ENCODE data around the gene DYDC2. TPM values are rescaled to one million over a fixed set of nuclear protein-coding genes. Genes with fewer than 3 reads are reported as not detected.
A peak's percentile ranks its signal among the peaks of the same experiment; 100 is the strongest.

The DYDC2 gene, protein sequence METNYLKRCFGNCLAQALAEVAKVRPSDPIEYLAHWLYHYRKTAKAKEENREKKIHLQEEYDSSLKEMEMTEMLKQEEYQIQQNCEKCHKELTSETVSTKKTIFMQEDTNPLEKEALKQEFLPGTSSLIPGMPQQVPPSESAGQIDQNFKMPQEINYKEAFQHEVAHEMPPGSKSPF
- total RNA-seq: not detected

DNA sequence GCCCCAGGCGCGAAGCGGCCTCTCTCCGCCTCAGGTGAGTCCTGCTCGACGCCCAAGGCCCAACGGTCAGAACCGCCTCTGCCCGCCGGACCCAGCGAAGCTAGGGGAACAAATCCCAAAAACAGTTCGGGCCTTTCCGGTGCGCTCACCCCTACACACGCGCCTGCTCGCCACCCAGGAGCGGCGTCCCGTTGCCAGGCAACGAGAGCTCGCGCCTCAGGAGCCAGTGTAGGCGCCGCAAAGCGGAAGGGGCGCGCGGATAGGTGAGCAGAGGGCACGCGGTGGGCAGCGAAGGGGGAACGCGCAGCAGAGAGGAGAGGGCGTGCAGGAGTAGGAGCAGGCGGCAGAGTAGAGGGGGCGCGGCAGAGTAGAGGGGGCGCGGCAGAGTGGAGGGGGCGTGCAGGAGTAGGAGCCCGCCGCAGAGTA, at the start of gene DYDC2, which contains the start of gene DYDC1:
Gene DYDC2 (plus strand): TSS at position 219 of the 426 bp plus-strand sequence. CDS start 5,663 bp downstream, outside the sequence.
Gene DYDC1 (minus strand): TSS at position 193 of the 426 bp plus-strand sequence. CDS start 4,154 bp downstream, outside the sequence.
- Histone ChIP-seq H3K4me1 (peaks cover 0 to 15% (median 8%) of the 10 kb centered on the region in 3 donors), H3K27ac (no peak within 1 kb of the TSS), H3K4me3 (peak within 1 kb of the TSS in 1 of 2 donors; percentile 47), H3K27me3 (peaks cover 65% of the 10 kb centered on the region), H3K9me3 (no peaks in the 10 kb centered on the region), H3K36me3 (no peaks in the 10 kb centered on the region)
- TF ChIP-seq, protein P1, sequence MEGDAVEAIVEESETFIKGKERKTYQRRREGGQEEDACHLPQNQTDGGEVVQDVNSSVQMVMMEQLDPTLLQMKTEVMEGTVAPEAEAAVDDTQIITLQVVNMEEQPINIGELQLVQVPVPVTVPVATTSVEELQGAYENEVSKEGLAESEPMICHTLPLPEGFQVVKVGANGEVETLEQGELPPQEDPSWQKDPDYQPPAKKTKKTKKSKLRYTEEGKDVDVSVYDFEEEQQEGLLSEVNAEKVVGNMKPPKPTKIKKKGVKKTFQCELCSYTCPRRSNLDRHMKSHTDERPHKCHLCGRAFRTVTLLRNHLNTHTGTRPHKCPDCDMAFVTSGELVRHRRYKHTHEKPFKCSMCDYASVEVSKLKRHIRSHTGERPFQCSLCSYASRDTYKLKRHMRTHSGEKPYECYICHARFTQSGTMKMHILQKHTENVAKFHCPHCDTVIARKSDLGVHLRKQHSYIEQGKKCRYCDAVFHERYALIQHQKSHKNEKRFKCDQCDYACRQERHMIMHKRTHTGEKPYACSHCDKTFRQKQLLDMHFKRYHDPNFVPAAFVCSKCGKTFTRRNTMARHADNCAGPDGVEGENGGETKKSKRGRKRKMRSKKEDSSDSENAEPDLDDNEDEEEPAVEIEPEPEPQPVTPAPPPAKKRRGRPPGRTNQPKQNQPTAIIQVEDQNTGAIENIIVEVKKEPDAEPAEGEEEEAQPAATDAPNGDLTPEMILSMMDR (IDR thresholded peaks at IDR 0.05): no peak
- TF ChIP-seq POLR2AphosphoS5 (IDR thresholded peaks at IDR 0.05) (no peak), POLR2A (IDR thresholded peaks at IDR 0.05) (no peak), EP300 (IDR thresholded peaks at IDR 0.05) (no peak)
- ATAC-seq: no peak
- WGBS, 2 donors (ENCODE audit: low coverage in 1 of 2): 0% methylated on average over 7 of the region's 43 CpGs; no CpG with 5 or more reads in 1 of the 2 donors

DNA sequence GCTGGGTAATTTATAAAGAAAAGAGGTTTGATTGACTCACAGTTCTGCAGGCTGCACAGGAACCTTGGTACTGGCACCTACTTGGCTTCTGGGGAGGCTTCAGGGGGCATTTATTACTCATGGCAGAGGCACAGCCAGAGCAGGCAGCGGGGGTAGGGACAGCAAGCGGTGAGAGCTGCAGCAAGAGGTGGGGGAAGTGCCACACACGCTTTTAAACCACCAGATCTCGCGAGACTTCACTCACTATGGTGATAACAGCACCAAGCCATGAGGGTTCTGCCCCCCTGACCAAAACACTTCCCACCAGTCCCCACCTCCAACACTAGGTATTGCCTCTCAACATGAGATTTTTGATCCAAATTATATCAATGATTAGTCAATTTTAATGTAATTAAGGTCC, 43.1 kb upstream of the DYDC2 start:
- Histone ChIP-seq H3K4me3 (no peak overlapping the region), H3K4me1 (no peaks in the 10 kb centered on the region), H3K27ac (no peak overlapping the region), H3K27me3 (no peaks in the 10 kb centered on the region), H3K9me3 (peaks cover 0 to under 1% (median 0%) of the 10 kb centered on the region in 3 donors), H3K36me3 (no peaks in the 10 kb centered on the region)
- 60 to 75% methylated on average over 5 of the region's 5 CpGs for whole genome bisulfite sequencing, 2 donors (ENCODE audit: low coverage in 1 of 2)
- no peak for ATAC-seq
- TF ChIP-seq EP300 (IDR thresholded peaks at IDR 0.05): no peak
- no peak for TF ChIP-seq POLR2AphosphoS5 (IDR thresholded peaks at IDR 0.05)
- TF ChIP-seq, protein P1 (IDR thresholded peaks at IDR 0.05): no peak
- no peak for TF ChIP-seq POLR2A (IDR thresholded peaks at IDR 0.05)

DNA sequence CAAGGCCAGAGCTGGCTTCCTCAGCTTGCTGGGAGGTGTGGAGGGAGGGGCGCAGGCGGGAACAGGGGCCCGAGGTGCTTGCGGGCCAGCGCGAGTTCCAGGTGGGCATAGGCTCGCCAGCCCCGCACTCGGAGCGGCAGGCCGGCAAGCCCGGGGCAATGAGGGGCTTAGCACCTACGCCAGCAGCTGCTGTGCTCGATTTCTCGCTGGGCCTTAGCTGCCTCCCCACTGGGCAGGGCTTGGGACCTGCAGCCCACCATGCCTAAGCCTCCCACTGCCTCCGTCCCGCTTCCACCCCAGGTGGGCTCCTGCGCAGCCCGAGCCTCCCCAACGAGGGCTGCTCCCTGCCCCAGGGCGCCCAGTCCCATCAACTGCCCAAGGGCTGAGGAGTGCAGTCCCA, 41.2 kb upstream of the DYDC2 start:
- H3K36me3 ChIP-seq: no peaks in the 10 kb centered on the region
- TF ChIP-seq POLR2AphosphoS5 (IDR thresholded peaks at IDR 0.05): no peak
- H3K27me3 ChIP-seq: no peaks in the 10 kb centered on the region
- WGBS, 2 donors (ENCODE audit: low coverage in 1 of 2): no CpG with 5 or more reads among the region's 21 CpGs
- H3K4me3 ChIP-seq: no peak overlapping the region
- H3K27ac ChIP-seq: no peak overlapping the region
- no peaks in the 10 kb centered on the region for H3K4me1 ChIP-seq
- H3K9me3 ChIP-seq: no peaks in the 10 kb centered on the region
- ATAC-seq: no peak

DNA sequence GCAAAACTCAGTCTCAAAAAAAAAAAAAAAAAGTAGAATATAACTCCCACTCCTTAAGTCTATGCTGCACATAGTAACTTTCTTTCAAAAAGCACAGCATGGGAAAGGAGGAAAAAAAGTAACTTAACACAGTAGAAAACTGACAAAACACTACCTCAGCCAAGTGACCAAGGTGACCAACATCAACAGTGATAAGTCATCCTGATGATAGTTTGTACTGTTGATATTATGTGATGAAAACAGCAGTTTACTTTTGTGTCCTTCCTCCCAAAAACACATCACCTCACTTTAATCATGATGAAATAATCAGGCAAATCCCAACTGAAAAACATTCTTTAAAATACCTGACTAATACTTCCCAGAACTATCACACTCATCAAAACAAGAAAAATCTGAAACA, 37.8 kb upstream of the DYDC2 start:
- TF ChIP-seq, protein P1 (IDR thresholded peaks at IDR 0.05): no peak
- TF ChIP-seq POLR2A (IDR thresholded peaks at IDR 0.05): no peak
- TF ChIP-seq EP300 (IDR thresholded peaks at IDR 0.05): no peak
- TF ChIP-seq POLR2AphosphoS5 (IDR thresholded peaks at IDR 0.05): no peak
- Histone ChIP-seq H3K36me3 (no peaks in the 10 kb centered on the region), H3K27me3 (no peaks in the 10 kb centered on the region), H3K4me3 (no peak overlapping the region), H3K27ac (no peak overlapping the region), H3K9me3 (no peaks in the 10 kb centered on the region), H3K4me1 (no peaks in the 10 kb centered on the region)
- no peak for ATAC-seq

DNA sequence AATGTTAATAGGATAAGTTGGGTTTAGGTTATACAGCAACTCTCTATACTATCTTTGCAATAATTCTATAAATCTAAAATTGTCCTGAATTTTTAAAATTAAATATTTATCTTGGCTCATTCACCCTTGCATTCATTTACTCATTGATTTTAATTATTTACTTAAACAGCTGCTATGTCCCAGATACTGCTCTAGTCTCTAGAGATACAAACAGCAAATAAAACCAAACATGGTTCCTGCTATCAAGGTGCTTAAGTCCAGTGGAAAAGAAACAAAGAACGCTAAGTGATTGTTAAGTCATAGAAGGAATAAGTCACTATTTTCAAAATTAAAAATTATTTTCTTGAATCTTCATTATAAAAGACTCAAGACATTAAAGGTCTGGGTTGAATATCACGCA, 37.3 kb upstream of the DYDC2 start:
- Histone ChIP-seq H3K4me1 (no peaks in the 10 kb centered on the region), H3K9me3 (no peaks in the 10 kb centered on the region), H3K36me3 (no peaks in the 10 kb centered on the region), H3K4me3 (no peak overlapping the region), H3K27me3 (no peaks in the 10 kb centered on the region), H3K27ac (no peak overlapping the region)
- 67 to 83% methylated on average over 2 of the region's 2 CpGs for WGBS, 2 donors (ENCODE audit: low coverage in 1 of 2)
- TF ChIP-seq, protein P1 (IDR thresholded peaks at IDR 0.05): no peak
- TF ChIP-seq EP300 (IDR thresholded peaks at IDR 0.05) (no peak), POLR2AphosphoS5 (IDR thresholded peaks at IDR 0.05) (no peak), POLR2A (IDR thresholded peaks at IDR 0.05) (no peak)
- no peak for ATAC-seq

All from gastroesophageal sphincter (tissue), 4 donors.